Right lobe of liver (tissue), 6 donors: ENCODE data around the gene KIF18A. TPM values are rescaled to one million over a fixed set of nuclear protein-coding genes. Genes with fewer than 3 reads are reported as not detected.

ENCODE experiments used
- ATAC-seq, 4 donors: fragments of 200-7000 bp; cut with Tn5 transposase; one replicate each; pipeline ENCODE4 v1.9.1; 2020; ENCODE audit warnings: mild to moderate bottlenecking in 4 of 4, moderate library complexity in 4 of 4
- DNase-seq, 3 donors: peaks; one replicate each; pipeline ENCODE4 v3.0.0-alpha.2; 2020
- H3K27ac ChIP-seq, 3 donors: fragments of 200-600 bp; one replicate each; pipeline ENCODE4 v1.8.0; 2022
- H3K27me3 ChIP-seq, 2 donors: fragments of 200-600 bp; one replicate each; pipeline ENCODE4 v1.8.0; 2022
- H3K36me3 ChIP-seq, 4 donors: fragments of 200-600 bp; sonication (generic) in 1 of 4; one replicate each; pipeline versions ENCODE4 v1.5.1 to v1.8.0; 2017 to 2022; ENCODE audit warnings: control low read depth in 1 of 4
- H3K4me1 ChIP-seq, 4 donors: fragments of 200-600 bp; sonication (generic) in 1 of 4; one replicate each; pipeline versions ENCODE4 v1.5.1 to v1.8.0; 2017 to 2022; ENCODE audit warnings: control low read depth in 1 of 4
- H3K4me3 ChIP-seq, 3 donors: fragments of 200-600 bp; one replicate each; pipeline ENCODE4 v1.8.0; 2022
- H3K9me3 ChIP-seq, 4 donors: fragments of 200-600 bp; sonication (generic) in 1 of 4; one replicate each; pipeline versions ENCODE4 v1.5.1 to v1.8.0; 2017 to 2022; ENCODE audit warnings: control low read depth in 1 of 4
- CTCF ChIP-seq, 4 donors: fragments of 200-600 bp in 3 of 4; fragments of 450-650 bp in 1 of 4; IDR thresholded peaks; one replicate each; pipeline versions ENCODE4 v1.5.1 to v1.8.0; 2016 to 2022; ENCODE audit warnings: antibody characterized with exemption in 4 of 4, mild to moderate bottlenecking in 2 of 4
- POLR2A ChIP-seq: fragments of 450-650 bp; IDR thresholded peaks from one replicate; pipeline ENCODE4 v1.6.1; 2017; ENCODE audit warnings: antibody characterized with exemption, mild to moderate bottlenecking
- WGBS: methylation state at CpG from one replicate; pipeline ENCODE4 v1.1.6; 2018; ENCODE audit warnings: low coverage, low lambda C conversion rate; ENCODE audit not compliant: insufficient coverage; ENCODE audit errors: missing lambda C conversion rate; 5-methylcytosine and 5-hydroxymethylcytosine counted together
- intact Hi-C, 2 donors: fragments of 100-400 bp; cut with DNase I; formaldehyde crosslinking; loops; one replicate each; pipeline versions ENCODE4 v1.11.2 to v1.14.1; 2022
- long read RNA-seq: library from polyadenylated mRNA; unstranded; transcript quantifications from one replicate; pipeline ENCODE4 v2.0.0, GENCODE V29; 2019
- total RNA-seq, 6 experiments: library from RNA; depleted of rRNA in 2 of 6; stranded (reverse); fragments of >200 nt in 2 of 6; fragmentation: NEBNext Ultra II Directional in 3 of 6; extraction: Animal tissue kit (Norgen Biotek cat#: 25700) in 3 of 6; gene quantifications; one replicate each; pipeline versions ENCODE4 v1.1.0 to v1.2.4, GENCODE V29; 2016 to 2023
- donor health status: DM: no; HTN: yes; CAD: no.
- donor health status: DM: no; HTN: no; CAD: no.
- donor health status: DM: no; HTN: no; CAD: no.
- donor health status: DM: no; HTN: yes; CAD: no.
- donor health status: DM: no; HTN: yes; CAD: no.

KIF18A gene
- under 1 TPM; 0.11 to 0.81 (median 0.23) TPM for total RNA-seq
- long read RNA-seq = 0 reads

GRCh38 chr11:28107750-28108618 is at the start of gene KIF18A, which contains the start of gene METTL15:
TSS of gene KIF18A (minus strand) at chr11:28108156. CDS start at chr11:28097947, 10,209 bp downstream.
TSS of gene METTL15 (plus strand) at chr11:28108388. CDS start at chr11:28113335, 4,947 bp downstream.
- 0% methylated on average over 25 of the region's 38 CpGs for WGBS
- H3K4me1 ChIP-seq = peaks cover 0 to 19% (median 0%) of the 10 kb centered on the region in 4 donors
- peak within 1 kb of the TSS; percentile 6 to 73 (median 65) for H3K27ac ChIP-seq

GRCh38 chr11:28153586-28153985 is 45.6 kb upstream of the KIF18A start:
- Histone ChIP-seq H3K36me3 (no peaks in the 10 kb centered on the region), H3K27ac (no peak overlapping the region), H3K9me3 (no peaks in the 10 kb centered on the region), H3K4me1 (no peaks in the 10 kb centered on the region), H3K27me3 (no peaks in the 10 kb centered on the region), H3K4me3 (no peak overlapping the region)
- WGBS = 95% methylated on average over 2 of the region's 2 CpGs
- no peak for DNase-seq
- no peak for ATAC-seq
- intact Hi-C loops = no loop called here
- TF ChIP-seq CTCF (IDR thresholded peaks at IDR 0.05) (no peak), POLR2A (no peak)

More at GRCh38 chr11:28107750-28108618, at the start of gene KIF18A, which contains the start of gene METTL15:
- Histone ChIP-seq H3K4me3 (peak within 1 kb of the TSS; percentile 36 to 58 (median 54)), H3K36me3 (no peaks in the 10 kb centered on the region), H3K27me3 (no peaks in the 10 kb centered on the region), H3K9me3 (no peaks in the 10 kb centered on the region)
- peak; percentile 78 for TF ChIP-seq POLR2A
- TF ChIP-seq CTCF (IDR thresholded peaks at IDR 0.05) = no peak
- ATAC-seq (peak; percentile 98 to 99 (median 98)), DNase-seq (peak; percentile 100)
- intact Hi-C loops = no loop called here

GRCh38 chr11:28152743-28153142 is 44.8 kb upstream of the KIF18A start:
- no peak for TF ChIP-seq POLR2A
- TF ChIP-seq CTCF (IDR thresholded peaks at IDR 0.05) = no peak
- no peak overlapping the region for H3K4me3 ChIP-seq
- ATAC-seq (no peak), DNase-seq (no peak)
- H3K27me3 ChIP-seq = no peaks in the 10 kb centered on the region
- 87% methylated on average over 2 of the region's 2 CpGs for WGBS
- H3K27ac ChIP-seq = no peak overlapping the region
- H3K4me1 ChIP-seq = no peaks in the 10 kb centered on the region
- H3K36me3 ChIP-seq = no peaks in the 10 kb centered on the region
- no peaks in the 10 kb centered on the region for H3K9me3 ChIP-seq
- intact Hi-C loops = no loop called here

- intact Hi-C loops = no loop called here
- H3K27me3 ChIP-seq = no peaks in the 10 kb centered on the region
- 66% methylated on average over 2 of the region's 2 CpGs for WGBS
- ATAC-seq (peak in 1 of 4 donors; percentile 56), DNase-seq (no peak)
- H3K9me3 ChIP-seq = no peaks in the 10 kb centered on the region
- no peaks in the 10 kb centered on the region for H3K4me1 ChIP-seq
- TF ChIP-seq CTCF (IDR thresholded peaks at IDR 0.05) (no peak), POLR2A (no peak)
- H3K4me3 ChIP-seq = no peak overlapping the region
- H3K36me3 ChIP-seq = no peaks in the 10 kb centered on the region
- no peak overlapping the region for H3K27ac ChIP-seq
Observed at GRCh38 chr11:28146123-28146751, 38.3 kb upstream of the KIF18A start.
